Measurements from ENCODE around the gene PRR19. TPM values are rescaled to one million over a fixed set of nuclear protein-coding genes. Genes with fewer than 3 reads are reported as not detected.
A peak's percentile ranks its signal among the peaks of the same experiment; 100 is the strongest.

The PRR19 gene
- total RNA-seq, 2 donors from 2014 or later = 0.59 TPM; not detected in 1

- no peaks in the 10 kb centered on the region for H3K27me3 ChIP-seq
- H3K9me3 ChIP-seq = no peaks in the 10 kb centered on the region
- TF ChIP-seq CTCF (IDR thresholded peaks at IDR 0.05) = no peak
- H3K27ac ChIP-seq = no peak overlapping the region
- H3K4me1 ChIP-seq = peaks cover 0 to 13% of the 10 kb centered on the region in 2 donors
- peak overlapping the region in 1 of 2 donors; percentile 62 for H3K4me3 ChIP-seq
- no peak for DNase-seq (ENCODE audit: low spot score)
- no peaks in the 10 kb centered on the region for H3K36me3 ChIP-seq
These were observed 1.2 kb downstream of the PRR19 start for GRCh38 chr19:42303101-42303464.

GRCh38 chr19:42303876-42304275 lies 1.9 kb downstream of the PRR19 start:
- no peaks in the 10 kb centered on the region for H3K9me3 ChIP-seq
- H3K4me1 ChIP-seq = peaks cover 0 to 13% of the 10 kb centered on the region in 2 donors
- TF ChIP-seq CTCF (IDR thresholded peaks at IDR 0.05) = no peak
- no peaks in the 10 kb centered on the region for H3K27me3 ChIP-seq
- no peak for DNase-seq (ENCODE audit: low spot score)
- no peak overlapping the region for H3K4me3 ChIP-seq
- H3K36me3 ChIP-seq = no peaks in the 10 kb centered on the region
- no peak overlapping the region for H3K27ac ChIP-seq

DNA sequence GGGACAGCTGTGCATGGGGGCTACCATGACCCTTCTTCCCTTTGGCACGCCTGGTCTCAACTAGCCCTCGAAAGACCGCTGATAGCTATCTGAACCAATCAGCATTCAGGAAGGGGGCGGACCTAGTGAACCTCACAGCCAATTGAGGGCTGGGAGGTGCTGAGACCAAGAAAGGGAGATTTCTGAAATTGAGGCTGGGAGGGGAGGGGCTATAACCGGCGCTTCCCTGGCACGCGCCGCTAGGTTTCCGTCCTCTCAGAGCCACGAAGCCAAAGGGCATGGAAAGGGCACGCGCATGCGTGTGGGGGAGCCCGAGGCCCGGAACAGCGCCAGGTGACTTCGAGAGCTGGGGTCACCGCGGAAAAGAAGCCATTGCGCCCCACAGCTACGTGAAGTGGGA lies 4.7 kb downstream of the PRR19 start:
- Histone ChIP-seq H3K27me3 (no peaks in the 10 kb centered on the region), H3K4me1 (peaks cover 0 to 8% of the 10 kb centered on the region in 2 donors), H3K9me3 (no peaks in the 10 kb centered on the region), H3K36me3 (no peaks in the 10 kb centered on the region), H3K4me3 (no peak overlapping the region), H3K27ac (no peak overlapping the region)
- no peak for TF ChIP-seq CTCF (IDR thresholded peaks at IDR 0.05)
- no peak for DNase-seq (ENCODE audit: low spot score)

DNA sequence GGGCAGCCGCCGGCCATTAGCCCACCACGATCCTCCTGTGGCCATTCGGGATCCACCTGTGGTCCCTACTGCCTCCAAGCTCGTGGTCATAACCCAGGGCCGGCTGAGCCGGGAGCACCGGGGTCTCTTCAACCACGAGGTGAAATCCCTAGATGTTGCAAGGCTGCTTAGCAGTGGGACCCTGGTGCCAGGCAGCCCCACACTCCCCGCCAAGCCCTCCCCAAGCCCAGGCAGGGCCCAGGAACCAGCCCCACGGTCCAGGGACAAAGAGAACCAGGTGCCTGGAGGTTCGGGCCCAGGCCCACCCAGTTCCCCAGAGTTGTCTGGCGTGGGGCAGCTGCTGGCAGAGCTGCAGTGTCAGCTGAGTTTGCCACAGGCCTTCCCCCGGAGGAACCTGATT lies 7.8 kb downstream of the PRR19 start:
- TF ChIP-seq CTCF (IDR thresholded peaks at IDR 0.05) = no peak
- Histone ChIP-seq H3K27me3 (no peaks in the 10 kb centered on the region), H3K4me1 (peaks cover 0 to 14% of the 10 kb centered on the region in 2 donors), H3K4me3 (no peak overlapping the region), H3K27ac (no peak overlapping the region), H3K36me3 (no peaks in the 10 kb centered on the region), H3K9me3 (no peaks in the 10 kb centered on the region)
- no peak for DNase-seq (ENCODE audit: low spot score)

- no peak overlapping the region for H3K4me3 ChIP-seq
- no peak for TF ChIP-seq CTCF (IDR thresholded peaks at IDR 0.05)
- peaks cover 0 to 14% of the 10 kb centered on the region in 2 donors for H3K4me1 ChIP-seq
- no peaks in the 10 kb centered on the region for H3K9me3 ChIP-seq
- no peak for DNase-seq (ENCODE audit: low spot score)
- no peaks in the 10 kb centered on the region for H3K36me3 ChIP-seq
- no peaks in the 10 kb centered on the region for H3K27me3 ChIP-seq
- H3K27ac ChIP-seq = no peak overlapping the region
These were observed 9.7 kb downstream of the PRR19 start for GRCh38 chr19:42311657-42312056.

DNA sequence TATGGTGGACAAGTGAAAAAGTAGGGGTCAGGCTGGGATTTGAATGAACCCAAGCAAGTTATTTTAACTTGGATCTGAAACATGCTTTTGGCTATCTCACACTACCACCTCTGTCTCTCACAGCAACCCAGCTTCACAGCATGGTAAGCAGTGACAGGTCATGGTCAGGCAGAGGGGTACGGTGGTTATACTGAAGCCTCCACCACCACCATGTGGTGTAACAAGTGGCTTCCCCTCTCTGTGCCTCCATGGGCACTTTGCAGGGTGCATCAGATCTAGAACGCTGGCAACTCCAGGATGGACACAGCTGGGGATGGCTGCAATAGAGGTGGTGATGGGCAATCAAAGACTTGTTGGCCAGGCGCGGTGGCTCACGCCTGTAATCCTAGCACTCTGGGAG lies 10.4 kb downstream of the PRR19 start:
- no peak for TF ChIP-seq CTCF (IDR thresholded peaks at IDR 0.05)

More for the DNA sequence above, 10.4 kb downstream of the PRR19 start:
- Histone ChIP-seq H3K9me3 (no peaks in the 10 kb centered on the region), H3K4me3 (no peak overlapping the region), H3K36me3 (no peaks in the 10 kb centered on the region), H3K27ac (no peak overlapping the region), H3K27me3 (no peaks in the 10 kb centered on the region), H3K4me1 (peaks cover 0 to 14% of the 10 kb centered on the region in 2 donors)
- no peak for DNase-seq (ENCODE audit: low spot score)
